ENCODE results near the gene TNK1.

Gene TNK1

DNA sequence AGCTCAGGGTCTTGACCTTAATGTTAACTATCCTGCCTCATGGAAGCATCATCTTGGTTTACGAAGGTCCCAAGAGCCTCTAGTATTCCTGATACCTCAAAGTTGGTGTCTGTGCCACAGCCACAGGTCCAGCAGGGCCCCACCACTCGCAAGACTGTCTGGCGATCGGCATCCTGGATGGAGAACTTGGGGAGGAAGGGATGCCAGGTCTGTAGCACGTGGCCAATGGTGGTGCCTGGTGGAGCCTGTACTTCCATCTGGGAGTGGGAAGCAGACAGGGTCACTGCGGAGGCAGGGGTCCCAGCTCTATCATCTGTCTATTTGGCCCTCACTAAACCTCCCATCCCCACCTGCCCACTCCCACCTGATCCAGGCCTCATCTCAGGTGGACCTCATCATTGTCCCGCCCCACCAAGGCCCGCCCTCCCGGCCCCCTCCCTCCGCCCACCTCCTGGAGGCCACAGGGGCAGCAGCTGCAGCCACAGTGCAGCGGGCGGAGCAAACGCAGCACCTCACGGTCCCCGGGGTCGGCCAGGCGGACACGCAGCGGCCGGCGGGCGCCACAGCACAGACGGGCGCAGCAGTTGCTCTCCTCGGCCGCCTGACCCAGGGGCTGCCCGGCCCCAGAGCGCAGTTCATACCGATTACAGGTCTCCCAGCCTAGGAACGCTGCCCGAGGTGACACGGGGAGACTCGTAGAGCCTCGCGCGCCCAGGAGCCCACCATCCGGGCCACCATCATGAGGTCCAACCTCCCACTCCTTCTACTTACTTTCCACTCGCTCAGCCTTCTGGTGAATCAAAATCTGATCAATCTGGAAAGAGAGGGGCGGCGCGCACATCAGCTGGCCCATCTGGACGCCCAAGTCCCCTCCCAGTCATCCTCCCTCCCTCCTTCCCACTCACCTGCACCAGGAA lies 12.1 kb downstream of the TNK1 start:
- no peak for DNase-seq

DNA sequence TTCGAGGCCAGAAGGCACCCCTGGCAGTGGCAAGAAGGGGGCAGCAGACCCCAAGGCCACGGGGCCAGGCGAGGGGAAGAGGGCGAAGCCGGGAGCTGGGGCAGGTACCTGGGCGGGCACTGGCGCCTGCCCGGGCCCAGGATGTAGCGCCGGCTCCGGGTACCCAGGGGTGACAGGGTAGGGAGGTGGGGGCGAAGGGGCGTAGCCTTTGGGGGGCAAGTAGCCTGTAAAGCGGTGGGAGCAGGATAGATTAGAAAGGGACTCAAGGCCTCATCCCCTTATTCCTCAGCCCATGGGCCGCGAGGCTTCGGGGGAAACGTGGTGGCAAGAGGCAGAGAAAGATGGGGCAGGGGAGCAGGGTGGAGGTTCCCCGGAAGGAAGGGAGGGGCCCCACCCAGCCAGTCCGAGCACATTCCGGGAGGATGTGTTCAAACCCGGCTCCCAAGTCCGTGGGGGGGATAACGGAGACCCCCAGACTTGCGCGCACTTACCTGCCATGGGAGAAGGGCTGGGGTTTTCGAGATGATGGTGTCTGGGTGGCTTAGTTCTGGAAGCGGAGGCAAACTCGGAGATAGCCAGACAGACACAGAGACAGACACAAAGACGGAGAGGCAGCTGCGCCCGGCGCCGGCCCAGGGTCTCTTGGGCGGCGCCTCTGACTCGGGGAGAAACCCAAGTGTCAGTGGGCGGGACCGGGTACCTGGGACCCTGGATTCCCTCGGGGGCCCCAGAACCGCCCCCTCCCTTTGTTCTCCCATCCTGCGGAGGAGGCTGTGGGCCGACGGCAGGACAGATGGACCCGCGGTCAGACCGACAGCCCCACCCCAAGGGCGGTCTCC lies 12.9 kb downstream of the TNK1 start:
- DNase-seq, result no peak

DNA sequence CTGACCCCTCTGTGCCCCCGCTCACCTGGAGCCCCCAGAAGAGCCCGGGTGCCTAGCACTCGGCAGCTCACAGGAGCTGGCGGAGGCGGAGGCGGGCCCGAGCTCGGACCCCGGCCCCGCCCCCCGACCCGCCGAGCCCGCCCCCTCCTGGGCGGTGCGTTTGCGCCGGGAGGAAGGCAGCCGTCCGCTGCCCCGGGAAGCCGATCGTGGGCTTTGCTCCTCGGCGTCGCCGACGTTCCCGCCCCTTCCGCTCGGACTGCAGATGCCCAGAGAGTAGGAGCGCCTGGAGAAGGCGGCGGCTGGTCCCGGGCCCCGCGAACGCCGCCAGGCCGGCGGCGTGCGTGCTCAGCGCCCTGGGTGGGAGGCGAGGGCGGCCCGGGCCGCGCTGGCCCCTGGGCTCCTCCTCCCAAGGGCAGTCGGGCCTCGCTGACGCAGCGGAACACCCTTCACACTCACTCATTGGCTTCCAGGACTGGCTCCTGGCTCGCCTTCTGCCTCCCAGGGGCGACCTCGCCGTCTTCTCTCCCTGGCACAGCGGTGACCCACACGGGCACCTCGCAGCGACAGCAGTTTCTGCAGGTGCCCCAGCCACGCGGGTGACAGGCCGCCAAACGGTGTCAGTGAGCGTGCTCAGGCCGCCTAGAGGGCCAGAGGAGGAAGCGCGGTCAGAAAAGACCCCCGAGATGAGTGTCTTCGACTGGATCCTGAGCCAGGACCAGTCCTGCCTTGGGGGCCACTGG lies 13.7 kb downstream of the TNK1 start, which contains the start of gene PLSCR3:
Gene PLSCR3 (minus strand): TSS at position 74 of the 740 bp plus-strand sequence. CDS start 415 bp downstream, outside the sequence.
- DNase-seq, result peak; percentile 88

DNA sequence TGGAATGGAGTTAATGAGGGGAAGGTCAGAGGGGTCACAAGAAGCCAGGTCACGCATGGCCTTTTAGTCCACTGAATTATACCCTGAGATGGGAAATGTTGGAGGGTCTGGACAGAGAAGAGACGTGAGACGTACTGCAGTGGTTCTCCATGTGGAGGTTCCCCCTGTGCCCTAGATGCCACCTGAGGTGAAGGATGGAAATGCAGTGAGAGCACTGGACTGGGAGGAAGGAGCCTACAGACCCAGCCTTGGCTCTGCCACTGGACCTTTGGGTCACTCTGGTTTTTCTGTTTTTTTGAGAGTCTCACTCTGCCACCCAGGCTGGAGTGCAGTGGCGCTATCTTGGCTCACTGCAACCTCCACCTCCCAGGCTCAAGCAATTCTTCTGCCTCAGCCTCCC lies 15.3 kb downstream of the TNK1 start:
- DNase-seq, result no peak

DNA sequence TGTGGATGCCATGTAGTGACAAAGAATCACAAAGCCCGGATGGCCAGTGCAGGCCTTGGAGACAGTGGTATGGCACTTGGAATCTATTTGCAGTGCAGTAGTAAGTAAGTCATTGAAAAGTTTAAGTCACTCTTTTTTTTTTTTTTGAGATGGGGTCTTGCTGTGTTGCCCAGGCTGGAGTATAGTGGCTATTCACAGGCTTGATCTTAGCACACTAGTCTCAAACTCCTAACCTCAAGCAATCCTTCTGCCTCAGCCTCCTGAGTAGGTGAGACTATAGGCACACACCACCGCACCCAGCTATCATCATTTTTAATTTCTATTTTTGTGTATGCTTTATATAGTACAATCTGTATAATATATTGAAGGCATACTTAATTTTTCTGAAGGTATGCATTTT lies 17.7 kb downstream of the TNK1 start:
- DNase-seq, result no peak

DNA sequence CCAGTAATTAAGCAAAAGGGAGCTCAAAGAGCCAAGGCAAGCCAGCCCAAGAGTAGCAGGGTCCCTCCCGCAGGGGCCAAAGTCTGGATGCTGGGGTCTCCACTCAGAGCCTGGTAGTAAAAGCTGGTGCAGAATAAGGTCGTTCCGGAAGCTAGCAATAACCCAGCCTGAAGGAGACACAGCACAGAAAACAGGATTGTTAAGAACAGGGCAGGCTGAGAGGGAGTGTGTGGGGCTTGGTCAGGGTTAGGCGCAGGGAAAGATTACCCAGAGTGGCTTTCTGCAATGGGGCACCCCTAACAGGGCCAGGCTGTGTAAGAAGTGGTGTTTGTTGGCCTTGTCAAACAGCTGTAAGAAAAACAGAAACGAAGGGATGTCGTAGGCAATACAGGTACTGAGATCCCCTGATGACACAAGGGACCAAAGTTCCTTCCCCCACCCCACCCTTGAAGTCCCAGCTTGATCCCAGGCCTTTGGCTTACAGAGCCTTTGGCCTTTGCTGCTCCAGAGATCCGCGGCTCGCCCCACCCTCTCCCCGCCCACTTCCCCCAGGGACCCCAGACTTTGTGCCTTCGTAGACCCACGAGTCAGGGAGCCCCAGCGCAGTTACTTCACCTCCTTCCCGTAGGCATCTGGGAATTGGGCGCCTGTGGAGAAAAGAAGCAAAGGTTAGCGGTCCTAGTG lies 22.3 kb downstream of the TNK1 start:
- no peak for DNase-seq

DNA sequence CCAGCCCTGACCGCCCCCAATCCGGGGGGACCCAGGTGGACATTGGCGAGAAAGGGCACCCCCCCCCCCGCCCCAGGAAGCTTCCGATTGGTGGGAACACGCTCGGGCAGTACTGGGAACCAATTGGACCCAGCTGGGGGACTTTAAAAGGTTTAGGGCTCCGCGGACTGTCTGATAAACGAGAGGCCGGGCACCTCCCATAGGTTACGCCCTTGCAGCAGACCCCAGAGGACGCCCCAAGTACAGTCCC lies 22.8 kb downstream of the TNK1 start:
- no peak for DNase-seq

DNA sequence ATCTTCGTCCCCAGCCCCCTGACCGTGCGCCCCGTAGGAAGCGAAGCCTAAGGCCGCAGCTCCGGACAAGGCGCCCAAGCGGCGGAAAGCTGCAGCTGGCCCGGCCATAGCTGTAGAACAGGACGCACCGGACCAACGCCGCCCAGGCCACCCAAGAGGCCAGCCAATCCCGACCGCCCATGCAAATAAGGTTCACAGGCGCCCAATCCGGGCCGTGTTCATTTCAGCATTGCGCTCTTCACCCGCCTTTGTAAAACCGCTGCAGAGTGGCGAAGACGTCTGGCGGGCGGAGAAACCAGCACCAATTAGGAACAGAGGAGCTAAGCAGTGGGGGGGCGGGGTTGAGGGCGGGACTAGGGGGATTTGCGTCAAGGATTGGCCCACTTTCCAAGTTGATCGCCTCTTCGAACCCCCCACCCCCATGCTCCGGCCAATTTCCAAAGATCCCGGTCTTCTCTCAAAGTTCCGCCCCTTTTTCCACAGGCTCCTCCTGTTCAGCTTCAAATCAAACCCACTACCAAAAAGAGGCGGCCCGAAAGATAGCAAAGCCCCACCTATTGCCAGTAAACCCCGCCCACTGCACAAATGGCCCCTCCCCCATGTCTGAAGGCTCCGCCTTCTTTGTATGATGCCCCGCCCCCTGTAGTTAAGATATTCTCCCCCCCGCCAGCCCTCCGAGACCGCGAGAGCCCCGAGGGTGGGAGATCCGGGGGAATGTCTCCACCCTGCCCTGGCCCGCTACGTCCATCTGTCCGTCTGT lies 23.3 kb downstream of the TNK1 start, which contains the start of gene TMEM256:
Gene TMEM256 (minus strand): TSS at position 121 of the 760 bp plus-strand sequence. CDS start 13 bp downstream, at position 108.
- DNase-seq, result peak; percentile 90

DNA sequence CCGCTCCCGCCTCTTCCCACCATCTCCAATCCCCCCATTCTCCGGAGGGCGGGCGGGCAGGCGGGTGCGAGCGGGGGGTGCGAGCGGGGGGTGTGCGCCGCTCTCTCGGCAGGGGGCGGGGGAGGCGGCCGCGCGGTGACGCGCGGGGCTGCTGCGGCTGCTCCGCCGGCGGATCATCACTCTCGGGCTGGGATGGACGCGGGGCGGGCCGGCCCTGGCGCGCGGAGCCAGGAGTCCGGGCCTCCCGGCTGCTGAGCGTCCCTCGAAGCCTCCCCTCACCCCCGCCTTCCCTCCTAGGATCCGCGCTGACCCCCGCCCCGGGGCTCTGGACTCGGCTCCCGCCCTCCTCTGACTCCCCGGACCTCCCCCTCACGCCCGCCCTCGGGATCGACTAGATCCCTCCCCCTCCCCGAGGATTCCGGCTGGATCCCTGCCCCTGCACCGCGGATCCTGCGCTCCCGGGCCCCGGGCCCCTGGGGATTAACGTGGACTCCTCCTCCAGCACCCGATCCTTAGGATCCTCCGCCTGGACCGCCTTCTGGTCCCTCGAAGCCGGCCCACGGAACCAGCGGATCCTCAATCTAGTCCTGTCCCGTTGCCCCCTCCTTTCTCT lies 24.0 kb downstream of the TNK1 start:
- DNase-seq, result peak; percentile 48

DNA sequence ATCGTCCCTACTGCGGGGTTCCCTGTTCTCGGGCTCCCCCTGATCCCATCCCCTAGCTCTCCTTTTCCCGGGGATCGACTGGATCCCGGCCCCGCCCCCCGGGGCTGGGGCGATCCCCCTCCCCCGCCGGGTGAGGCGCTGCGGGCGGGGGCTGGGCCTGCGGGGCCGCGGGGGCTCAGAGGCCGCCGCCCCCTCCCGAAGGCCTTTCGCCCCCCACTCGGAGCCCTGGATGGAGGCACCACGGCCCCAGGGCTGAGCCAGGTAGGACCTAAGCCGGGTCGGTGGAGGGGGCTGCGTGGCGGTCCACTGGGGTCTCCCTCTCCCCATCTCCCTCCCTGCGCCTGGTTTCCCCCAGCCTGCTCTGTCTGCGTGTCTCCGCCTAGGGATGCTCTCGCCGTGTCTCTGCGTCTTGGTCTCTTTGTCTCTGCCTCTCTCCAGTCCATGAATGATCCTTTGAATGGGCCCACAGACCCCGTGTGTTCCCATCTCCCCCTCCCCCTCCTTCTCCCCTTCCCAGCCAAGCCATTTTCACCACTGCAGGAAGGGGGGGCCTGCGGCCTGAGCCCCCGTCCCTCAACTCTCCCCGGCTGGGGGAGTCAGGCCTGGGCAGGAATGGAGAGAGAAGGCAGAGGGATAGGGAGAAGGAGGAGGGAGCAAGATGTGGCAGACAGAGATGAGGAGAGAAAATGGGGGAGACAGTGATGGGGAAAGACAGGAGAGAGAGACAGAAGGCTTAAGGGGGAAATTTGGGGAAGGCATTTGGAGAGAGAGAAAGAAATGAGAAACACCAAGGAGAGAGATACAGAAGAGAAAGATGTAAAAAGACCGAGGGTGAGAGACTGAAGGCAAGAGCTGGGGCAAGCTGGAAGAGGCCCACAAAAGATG lies 24.7 kb downstream of the TNK1 start:
- DNase-seq, result no peak

DNA sequence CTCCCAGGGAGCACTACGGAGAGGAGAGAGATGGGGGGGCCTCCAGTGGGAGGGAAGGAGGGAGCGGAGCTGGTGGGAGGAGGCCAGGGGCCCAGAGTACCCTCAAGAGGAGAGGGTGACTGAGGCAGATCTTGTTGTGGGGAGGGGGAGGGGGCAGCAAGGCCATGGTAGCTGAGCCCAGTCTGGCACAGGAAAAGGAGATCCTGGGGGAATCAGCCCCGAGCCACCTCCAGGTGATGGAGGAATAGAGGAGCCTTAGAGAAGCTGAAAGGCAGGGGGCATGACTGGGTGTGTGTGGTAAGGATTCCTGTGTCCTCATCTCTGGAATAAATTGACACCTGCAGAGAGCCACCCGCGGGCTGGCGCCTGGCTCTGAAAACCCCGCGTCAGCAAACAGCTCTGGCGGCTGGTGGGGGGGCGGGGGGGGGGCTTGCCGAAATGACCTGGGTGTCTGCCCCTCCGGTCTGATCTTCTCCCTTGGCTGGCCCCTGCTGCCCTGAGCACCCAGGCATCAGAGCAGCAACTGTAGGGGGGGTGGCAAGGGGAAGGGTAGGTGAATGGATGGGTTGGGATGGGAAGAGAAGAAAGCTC lies 25.4 kb downstream of the TNK1 start:
- DNase-seq, result no peak

DNA sequence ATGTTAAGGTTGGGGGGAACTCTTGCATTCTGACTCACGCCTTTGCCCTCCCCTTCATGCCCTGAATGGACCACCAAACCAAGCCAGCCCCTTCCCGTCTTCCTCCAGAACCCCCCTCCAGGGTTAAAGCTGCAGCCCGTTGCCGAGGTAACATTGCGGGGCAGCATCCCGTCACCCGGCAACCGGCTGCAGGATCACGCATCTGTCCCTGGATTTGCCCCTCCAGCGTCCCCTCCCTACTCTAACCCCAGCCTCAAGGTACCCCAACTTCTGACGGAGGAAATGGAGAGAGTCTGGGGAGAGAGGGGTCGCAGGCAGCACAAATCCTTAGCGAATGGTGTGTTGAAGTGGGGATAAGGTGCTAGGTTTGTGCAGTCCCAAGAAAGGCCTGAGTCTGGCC lies 26.2 kb downstream of the TNK1 start:
- no peak for DNase-seq

DNA sequence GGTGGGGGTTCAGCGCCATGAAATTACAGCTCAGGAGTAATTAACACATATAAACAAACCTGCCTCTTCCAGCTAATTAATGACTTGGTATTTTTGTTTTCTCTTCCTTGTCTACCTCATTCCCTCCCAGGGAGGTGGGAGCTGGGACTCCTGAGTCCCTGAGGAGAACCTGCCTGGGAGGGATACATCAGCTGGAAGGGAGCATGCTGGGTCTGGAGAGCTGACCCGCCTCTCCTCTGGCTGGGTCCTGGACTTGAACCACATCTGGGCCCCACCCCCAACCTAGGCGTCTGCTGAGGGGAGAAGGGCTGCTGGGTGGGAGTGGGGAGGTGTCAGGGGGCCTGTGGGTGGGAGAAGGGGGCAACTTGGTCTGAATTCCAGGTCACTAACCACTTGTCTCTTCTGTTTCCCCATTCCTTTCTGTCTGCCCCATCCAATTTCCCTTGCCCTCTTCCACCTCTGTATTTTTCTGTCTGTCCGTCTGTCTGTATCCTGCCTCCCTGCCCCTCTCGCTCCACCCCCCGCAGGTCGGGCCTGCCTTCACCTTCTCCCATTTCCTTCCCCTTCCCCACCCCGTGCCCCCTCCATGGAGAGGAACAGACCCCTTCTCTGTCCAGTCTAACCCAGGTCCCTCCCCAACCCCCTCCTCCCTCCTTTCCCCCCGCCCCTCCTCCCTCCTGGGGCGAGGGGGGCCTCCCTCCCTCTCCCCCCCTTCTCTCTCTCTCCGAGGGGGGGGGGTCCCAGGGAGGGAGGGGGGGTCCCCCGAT lies 26.8 kb downstream of the TNK1 start, which contains the start of gene NLGN2:
Gene NLGN2 (plus strand): TSS at position 361 of the 767 bp plus-strand sequence. CDS start 411 bp downstream, outside the sequence.
- DNase-seq, result no peak

DNA sequence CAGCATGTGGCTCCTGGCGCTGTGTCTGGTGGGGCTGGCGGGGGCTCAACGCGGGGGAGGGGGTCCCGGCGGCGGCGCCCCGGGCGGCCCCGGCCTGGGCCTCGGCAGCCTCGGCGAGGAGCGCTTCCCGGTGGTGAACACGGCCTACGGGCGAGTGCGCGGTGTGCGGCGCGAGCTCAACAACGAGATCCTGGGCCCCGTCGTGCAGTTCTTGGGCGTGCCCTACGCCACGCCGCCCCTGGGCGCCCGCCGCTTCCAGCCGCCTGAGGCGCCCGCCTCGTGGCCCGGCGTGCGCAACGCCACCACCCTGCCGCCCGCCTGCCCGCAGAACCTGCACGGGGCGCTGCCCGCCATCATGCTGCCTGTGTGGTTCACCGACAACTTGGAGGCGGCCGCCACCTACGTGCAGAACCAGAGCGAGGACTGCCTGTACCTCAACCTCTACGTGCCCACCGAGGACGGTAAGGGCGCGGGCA lies 27.4 kb downstream of the TNK1 start:
- no peak for DNase-seq

DNA sequence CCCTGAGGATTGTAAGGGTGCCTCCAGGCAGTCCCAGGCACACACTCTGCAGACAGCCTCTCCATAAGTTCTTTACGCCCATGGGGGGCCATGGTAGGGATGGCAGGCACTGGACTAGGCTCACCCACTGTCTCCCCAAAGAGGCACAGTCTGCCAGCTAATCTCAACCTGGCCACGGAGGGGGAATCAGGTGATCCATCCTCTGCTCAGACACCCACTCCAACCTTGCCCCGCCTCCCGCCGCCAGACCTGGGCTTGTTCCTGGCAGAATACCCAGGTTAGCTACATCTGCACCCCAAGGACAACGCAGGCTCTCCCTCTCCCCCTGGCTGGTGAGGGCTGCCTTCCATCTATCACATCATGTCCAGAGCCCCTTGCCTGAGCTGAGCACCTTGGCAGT lies 28.0 kb downstream of the TNK1 start:
- no peak for DNase-seq

DNA sequence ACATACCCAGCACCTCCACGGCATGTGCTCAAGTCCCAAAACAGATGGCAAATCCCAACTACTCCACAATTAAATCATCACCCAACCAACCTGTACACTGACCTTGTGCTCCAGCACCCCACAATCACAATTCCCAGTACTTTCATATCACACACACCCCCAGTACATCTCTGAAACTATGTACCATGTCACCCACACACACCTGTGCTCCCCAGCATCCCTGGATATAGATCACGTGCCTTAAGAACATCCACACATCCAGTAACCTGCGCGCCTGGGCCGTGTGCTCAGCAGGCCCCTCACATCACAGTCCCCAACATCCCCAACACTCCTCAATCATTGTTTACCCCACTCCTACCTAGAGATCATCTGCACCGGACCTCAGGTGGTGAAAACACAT lies 28.8 kb downstream of the TNK1 start:
- no peak for DNase-seq

DNA sequence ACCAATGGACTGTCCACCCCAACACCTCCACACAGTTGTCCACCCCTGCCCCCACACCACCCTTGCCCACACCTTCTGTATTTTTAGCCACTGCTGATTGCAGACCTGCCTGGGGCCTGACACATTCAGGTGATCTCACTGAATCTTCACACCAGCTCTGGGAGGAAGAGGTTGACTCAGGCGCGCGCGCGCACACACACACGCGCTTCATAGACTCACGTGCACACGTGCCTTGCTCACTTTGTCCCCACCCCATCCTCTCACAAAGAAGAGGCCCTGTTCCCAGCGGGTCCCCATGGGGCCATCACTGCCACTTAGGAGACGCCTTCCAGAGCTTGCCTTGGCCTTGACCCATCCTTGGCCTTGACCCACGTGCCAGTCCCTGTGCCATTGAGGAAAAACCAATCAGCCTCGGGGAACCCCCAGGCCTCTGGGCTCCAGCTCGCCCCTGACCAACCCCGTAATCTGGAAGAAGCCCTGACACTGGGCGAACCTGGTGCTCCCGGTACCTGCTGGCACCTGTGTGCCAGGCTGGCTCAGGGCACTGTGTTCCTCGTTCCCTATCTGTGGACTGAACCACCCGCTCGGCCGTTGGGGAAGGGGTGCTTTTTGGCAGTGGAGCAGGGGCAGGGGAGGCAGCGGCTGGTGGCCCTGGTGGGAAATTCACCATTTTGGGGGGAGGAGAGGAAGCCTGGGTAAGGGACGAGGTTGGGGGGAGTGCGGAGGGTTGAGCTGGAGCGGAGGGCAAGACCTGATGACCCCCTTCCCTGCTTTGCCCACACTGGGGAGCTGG lies 29.9 kb downstream of the TNK1 start:
- DNase-seq, result no peak

DNA sequence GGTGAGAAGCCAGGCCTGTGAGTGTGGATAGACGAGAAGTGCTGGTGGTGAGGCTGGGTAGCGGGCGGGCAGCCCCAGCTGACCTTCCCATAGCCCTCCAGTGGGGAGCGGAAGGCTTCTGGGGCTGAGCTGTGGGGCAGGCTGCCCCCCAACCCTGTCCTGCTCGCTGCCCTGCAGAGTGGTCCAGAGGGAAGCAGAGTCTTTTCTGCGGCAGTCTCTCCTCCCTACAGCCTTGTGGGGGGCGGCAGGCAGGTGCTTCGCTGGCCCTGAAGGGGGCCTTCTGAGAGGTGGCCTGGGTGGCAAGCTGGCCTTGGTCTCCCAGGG lies 30.5 kb downstream of the TNK1 start:
- no peak for DNase-seq

Measured in activated CD4-positive, CD25-positive, alpha-beta regulatory T cell treated with anti-CD3 and anti-CD28 coated beads, Interleukin-2, amount 50 U/mL, for 72 hours (primary cell).